ENCODE data around the gene SPATA46. TPM values are rescaled to one million over a fixed set of nuclear protein-coding genes. Genes with fewer than 3 reads are reported as not detected.

Gene SPATA46
- total and polyA plus RNA-seq, 2 of the 8 experiments (the other 6 are each of a cell fraction or from before 2014, with no cell fraction given) = not detected

GRCh38 chr1:162385702-162386101, 9.0 kb upstream of the SPATA46 start (continued):
- TF ChIP-seq ATF2 (IDR thresholded peaks at IDR 0.05; ENCODE audit: low read length) = no peak
